Spinal cord (tissue), 10 donors: Measurements from ENCODE around the gene LNX1. TPM values are rescaled to one million over a fixed set of nuclear protein-coding genes. Genes with fewer than 3 reads are reported as not detected.
A peak's percentile ranks its signal among the peaks of the same experiment; 100 is the strongest.

Experiments used
- DNase-seq, 6 donors: peaks; one replicate each; pipeline versions ENCODE4 v3.0.0 to v3.0.0-alpha.2; 2013 to 2015; ENCODE audit warnings: low spot score in 6 of 6, low read depth in 4 of 6
- H3K27ac ChIP-seq: one replicate; pipeline ENCODE4 v1.5.1; 2013; ENCODE audit warnings: low read depth, low read length, control low read depth
- H3K27me3 ChIP-seq: one replicate; pipeline ENCODE4 v1.6.1; 2013; ENCODE audit warnings: low read length; ENCODE audit not compliant: control insufficient read depth, insufficient read depth
- H3K36me3 ChIP-seq: one replicate; pipeline ENCODE4 v1.6.1; 2013; ENCODE audit warnings: low read length; ENCODE audit not compliant: control insufficient read depth, insufficient read depth
- H3K4me1 ChIP-seq: one replicate; pipeline ENCODE4 v1.6.1; 2013; ENCODE audit warnings: low read length; ENCODE audit not compliant: control insufficient read depth, insufficient read depth
- H3K4me3 ChIP-seq: one replicate; pipeline ENCODE4 v1.5.1; 2013; ENCODE audit warnings: low read depth, low read length, control low read depth
- H3K9me3 ChIP-seq: one replicate; pipeline ENCODE4 v1.6.1; 2013; ENCODE audit warnings: low read length; ENCODE audit not compliant: control insufficient read depth, insufficient read depth
- WGBS: methylation state at CpG from one replicate; pipeline ENCODE4 v1.1.5; 2013; ENCODE audit warnings: missing lambda C conversion rate; ENCODE audit not compliant: insufficient coverage; 5-methylcytosine and 5-hydroxymethylcytosine counted together
- polyA plus RNA-seq, 2 donors: library from polyadenylated mRNA; unstranded; fragments of 120-200 nt; gene quantifications; one replicate each; pipeline ENCODE4 v1.2.1, GENCODE V29; 2013; ENCODE audit not compliant: insufficient read length in 2 of 2
- total RNA-seq, 2 donors: library from RNA; depleted of rRNA in 1 of 2; stranded (reverse); fragments of 120-200 nt in 1 of 2; fragments of >200 nt in 1 of 2; gene quantifications; one replicate each; pipeline versions ENCODE4 v1.2.3 to v1.2.4, GENCODE V29; 2013 to 2014
- donor health status: healthy.

Gene LNX1
- total and polyA plus RNA-seq, 4 donors = 7.6 to 13.3 (median 11.0) TPM

DNA sequence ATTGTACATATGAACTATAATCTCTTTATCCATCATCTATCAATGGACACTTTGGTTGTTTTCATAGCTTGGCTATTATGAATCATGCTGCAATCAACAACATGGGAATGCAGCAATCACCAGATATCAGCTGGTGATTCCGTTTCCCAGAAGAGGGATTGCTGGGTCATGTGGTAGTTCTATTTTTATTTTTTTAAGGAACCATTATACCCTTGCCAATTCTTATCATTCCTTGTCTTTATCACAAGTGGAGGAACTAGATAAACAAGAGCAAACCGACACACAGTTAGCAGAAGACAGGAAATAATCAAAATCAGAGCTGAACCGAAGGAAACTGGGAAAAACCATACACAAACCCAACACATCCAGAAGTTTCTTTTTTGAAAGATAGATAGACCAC is 14.5 kb upstream of the LNX1 start:
- no peak overlapping the region for H3K4me3 ChIP-seq
- H3K27ac ChIP-seq = no peak overlapping the region
- no peak for DNase-seq
- H3K36me3 ChIP-seq = no peaks in the 10 kb centered on the region
- no CpG with 5 or more reads among the region's 3 CpGs for WGBS
- H3K9me3 ChIP-seq = no peaks in the 10 kb centered on the region
- peaks cover 6% of the 10 kb centered on the region for H3K4me1 ChIP-seq
- H3K27me3 ChIP-seq = no peaks in the 10 kb centered on the region

DNA sequence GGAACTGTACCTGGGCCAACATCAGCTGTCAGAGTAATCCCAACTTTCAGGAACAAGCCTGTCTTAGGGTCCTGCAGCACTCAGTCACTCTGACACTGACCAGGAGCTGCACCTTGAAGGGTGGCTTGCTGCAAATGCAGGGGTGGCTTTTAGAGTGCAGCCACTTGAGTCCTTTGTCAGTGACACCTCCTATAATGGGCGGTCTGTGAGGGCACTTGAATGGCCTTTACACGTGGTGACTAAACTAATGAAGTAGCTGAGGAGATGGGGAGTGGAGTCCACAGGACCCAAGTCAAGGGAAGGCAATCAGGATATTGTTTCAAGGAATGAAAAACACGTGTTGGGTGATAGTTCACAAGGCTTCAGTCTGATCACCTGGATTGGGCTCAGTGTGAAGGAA is 11.1 kb upstream of the LNX1 start:
- WGBS = 56% methylated on average over 2 of the region's 3 CpGs
- H3K27ac ChIP-seq = no peak overlapping the region
- no peaks in the 10 kb centered on the region for H3K36me3 ChIP-seq
- H3K9me3 ChIP-seq = no peaks in the 10 kb centered on the region
- H3K4me3 ChIP-seq = no peak overlapping the region
- no peaks in the 10 kb centered on the region for H3K27me3 ChIP-seq
- H3K4me1 ChIP-seq = peaks cover 6% of the 10 kb centered on the region
- DNase-seq = no peak

DNA sequence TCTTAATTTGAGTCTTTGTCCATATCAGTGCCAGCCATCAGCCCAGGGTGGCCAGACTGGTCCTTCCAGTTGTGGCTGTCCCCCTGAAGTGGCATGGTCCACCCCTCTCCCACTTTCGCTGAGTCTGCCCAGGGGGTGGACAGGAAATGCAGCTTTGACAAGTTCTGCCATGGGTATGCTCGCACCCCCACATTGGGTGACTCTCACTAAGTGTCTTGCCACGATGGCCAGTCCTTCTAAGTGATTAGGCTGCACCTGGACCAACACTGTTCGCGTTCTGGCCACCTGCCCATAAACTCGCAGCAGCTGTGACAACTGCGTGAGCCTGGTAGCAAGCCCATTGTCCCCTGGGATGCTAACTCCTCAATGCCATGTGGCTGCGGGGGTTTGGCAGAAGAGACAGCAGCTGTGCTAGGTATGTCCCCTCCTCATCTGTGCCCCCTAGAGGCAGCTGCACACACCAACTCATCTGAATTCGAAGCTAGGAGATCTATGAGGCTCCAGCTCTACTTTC is 10.0 kb upstream of the LNX1 start:
- H3K27ac ChIP-seq = no peak overlapping the region
- H3K9me3 ChIP-seq = no peaks in the 10 kb centered on the region
- 59% methylated on average over 9 of the region's 9 CpGs for WGBS
- peak in 1 of 6 donors; percentile 39 for DNase-seq
- H3K4me1 ChIP-seq = peaks cover 6% of the 10 kb centered on the region
- no peaks in the 10 kb centered on the region for H3K36me3 ChIP-seq
- no peaks in the 10 kb centered on the region for H3K27me3 ChIP-seq
- no peak overlapping the region for H3K4me3 ChIP-seq

DNA sequence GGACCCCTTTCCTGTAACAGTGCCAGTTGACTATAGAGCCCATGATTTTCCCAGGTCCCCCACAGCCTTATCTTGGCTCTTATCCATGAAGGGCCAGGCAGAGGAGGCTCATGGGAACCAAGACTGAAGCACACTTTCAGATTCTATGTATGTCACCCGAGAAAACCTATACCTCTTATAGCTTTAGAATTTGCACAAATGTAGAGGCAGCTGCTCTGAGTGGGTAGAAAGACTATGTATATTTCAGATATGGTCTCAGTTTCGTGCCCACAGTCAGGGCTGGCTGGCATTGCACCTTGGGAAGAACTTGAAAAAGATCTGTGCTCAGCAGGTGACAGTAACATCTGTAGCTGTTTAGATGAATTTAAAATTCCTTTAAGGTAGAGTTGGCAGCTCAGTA is 8.3 kb upstream of the LNX1 start:
- WGBS = 100% methylated on average over 1 of the region's 2 CpGs
- Histone ChIP-seq H3K4me3 (no peak overlapping the region), H3K27ac (no peak overlapping the region)

DNA sequence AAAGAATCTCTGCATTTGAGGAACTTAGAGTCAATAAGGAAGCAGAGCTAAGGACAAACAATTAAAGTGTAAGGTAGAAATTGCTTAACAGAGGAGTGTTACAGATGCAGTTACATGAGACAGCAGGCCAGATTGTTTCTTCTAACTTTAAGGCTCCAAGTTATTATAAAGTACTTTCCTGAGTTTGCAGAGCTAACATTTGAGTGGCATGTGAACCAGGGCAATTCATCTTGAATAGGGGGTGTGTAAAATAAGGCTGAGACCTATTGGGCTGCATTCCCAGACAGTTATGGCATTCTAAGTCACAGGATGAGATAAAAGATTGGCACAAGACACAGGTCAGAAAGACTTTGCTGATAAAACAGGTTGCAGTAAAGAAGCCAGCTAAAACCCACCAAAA is 7.6 kb upstream of the LNX1 start:
- no peak for DNase-seq
- Histone ChIP-seq H3K4me1 (peaks cover 6% of the 10 kb centered on the region), H3K36me3 (no peaks in the 10 kb centered on the region), H3K4me3 (no peak overlapping the region), H3K27ac (no peak overlapping the region), H3K27me3 (no peaks in the 10 kb centered on the region), H3K9me3 (no peaks in the 10 kb centered on the region)

More for the DNA sequence above, 8.3 kb upstream of the LNX1 start:
- no peaks in the 10 kb centered on the region for H3K27me3 ChIP-seq
- DNase-seq = no peak
- no peaks in the 10 kb centered on the region for H3K36me3 ChIP-seq
- peaks cover 6% of the 10 kb centered on the region for H3K4me1 ChIP-seq
- H3K9me3 ChIP-seq = no peaks in the 10 kb centered on the region

DNA sequence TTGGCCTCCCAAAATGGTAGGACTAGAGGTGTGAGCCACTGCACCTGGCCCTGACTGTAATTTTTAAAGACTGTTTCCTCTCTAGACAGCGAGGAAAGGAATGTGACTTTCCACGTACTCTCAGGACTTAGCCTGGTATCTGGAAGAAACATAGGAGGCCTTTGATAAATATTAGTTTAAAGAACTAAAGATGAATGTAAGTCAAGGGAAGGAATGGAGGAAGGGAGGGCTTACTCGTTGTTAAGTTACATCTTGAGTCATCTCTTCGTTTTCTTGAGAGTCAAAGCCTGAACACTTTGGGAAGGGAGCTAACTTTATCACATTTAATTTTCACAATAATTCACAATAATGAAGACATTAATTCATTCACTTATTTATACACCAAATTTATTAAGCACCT is 7.2 kb upstream of the LNX1 start:
- no peaks in the 10 kb centered on the region for H3K9me3 ChIP-seq
- H3K4me3 ChIP-seq = no peak overlapping the region
- no CpG with 5 or more reads among the region's 4 CpGs for WGBS
- H3K27ac ChIP-seq = no peak overlapping the region
- H3K27me3 ChIP-seq = no peaks in the 10 kb centered on the region
- H3K4me1 ChIP-seq = peaks cover 6% of the 10 kb centered on the region
- no peak for DNase-seq
- no peaks in the 10 kb centered on the region for H3K36me3 ChIP-seq

DNA sequence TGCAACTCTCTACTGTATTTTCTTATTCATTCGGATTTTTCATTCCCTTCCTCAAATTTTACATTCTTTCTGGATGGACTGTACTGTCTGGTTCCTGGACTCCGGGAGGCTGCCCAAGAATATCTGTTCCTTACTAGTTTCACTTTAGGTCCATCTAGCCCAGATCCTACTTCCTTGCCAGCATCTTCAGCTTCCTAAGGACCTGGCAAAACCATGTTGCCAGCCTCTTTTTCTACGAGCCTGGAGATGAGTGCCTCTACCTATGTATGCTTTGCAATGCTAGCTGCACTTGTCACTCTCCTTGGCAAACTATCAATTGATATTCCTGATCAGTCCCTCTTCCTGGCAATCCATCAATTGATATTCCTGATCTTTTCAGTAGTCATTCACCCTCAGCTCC is 5.6 kb upstream of the LNX1 start:
- Histone ChIP-seq H3K27ac (no peak overlapping the region), H3K36me3 (no peaks in the 10 kb centered on the region), H3K27me3 (no peaks in the 10 kb centered on the region), H3K4me1 (peaks cover 11% of the 10 kb centered on the region), H3K4me3 (no peak overlapping the region), H3K9me3 (no peaks in the 10 kb centered on the region)
- DNase-seq = no peak
- 90% methylated on average over 3 of the region's 3 CpGs for WGBS

DNA sequence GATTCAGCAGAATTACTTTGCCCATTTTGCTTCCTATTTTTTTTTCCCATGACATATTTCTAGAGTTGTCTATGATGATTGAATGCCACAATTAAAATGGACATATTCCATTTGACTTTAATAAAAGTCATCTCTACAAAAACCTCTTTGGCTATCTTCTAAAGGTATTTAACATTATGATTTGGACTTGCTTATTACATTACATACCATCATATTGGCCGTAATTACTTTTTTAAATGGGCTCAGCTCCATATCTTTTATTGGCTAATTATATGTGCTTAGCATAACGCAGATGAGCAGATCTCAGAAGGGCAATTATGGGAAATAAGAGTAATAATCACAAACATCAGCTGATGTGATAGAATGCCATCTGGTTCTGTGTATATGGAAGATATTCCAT is 4.5 kb upstream of the LNX1 start:
- Histone ChIP-seq H3K36me3 (no peaks in the 10 kb centered on the region), H3K4me3 (no peak overlapping the region), H3K4me1 (peaks cover 11% of the 10 kb centered on the region), H3K9me3 (no peaks in the 10 kb centered on the region), H3K27ac (no peak overlapping the region), H3K27me3 (peaks cover 9% of the 10 kb centered on the region)
- DNase-seq = peak in 1 of 6 donors; percentile 78
- no CpG with 5 or more reads among the region's 2 CpGs for WGBS

DNA sequence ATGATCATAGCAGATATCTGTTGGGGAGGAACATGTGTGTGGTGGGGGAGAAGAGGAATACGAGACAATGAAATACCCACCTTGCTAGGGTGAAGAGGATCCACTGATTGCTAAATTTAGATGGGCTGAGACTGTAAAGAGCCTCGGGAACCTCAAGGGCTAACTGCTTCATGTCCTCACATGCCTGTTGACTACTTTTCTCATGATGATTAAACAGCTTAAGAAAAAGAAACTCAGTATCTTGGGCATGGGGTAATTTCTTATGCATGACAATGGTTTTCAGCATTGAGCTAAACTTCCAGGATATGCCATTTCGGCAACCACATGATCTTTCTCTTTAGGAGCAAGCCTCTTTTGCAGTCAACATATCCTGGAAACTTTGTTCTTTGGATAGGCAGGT is 3.9 kb upstream of the LNX1 start:
- no peak for DNase-seq
- Histone ChIP-seq H3K36me3 (no peaks in the 10 kb centered on the region), H3K27me3 (peaks cover 11% of the 10 kb centered on the region), H3K4me3 (no peak overlapping the region), H3K27ac (no peak overlapping the region), H3K4me1 (peaks cover 11% of the 10 kb centered on the region), H3K9me3 (no peaks in the 10 kb centered on the region)
- no CpG with 5 or more reads among the region's 3 CpGs for WGBS

DNA sequence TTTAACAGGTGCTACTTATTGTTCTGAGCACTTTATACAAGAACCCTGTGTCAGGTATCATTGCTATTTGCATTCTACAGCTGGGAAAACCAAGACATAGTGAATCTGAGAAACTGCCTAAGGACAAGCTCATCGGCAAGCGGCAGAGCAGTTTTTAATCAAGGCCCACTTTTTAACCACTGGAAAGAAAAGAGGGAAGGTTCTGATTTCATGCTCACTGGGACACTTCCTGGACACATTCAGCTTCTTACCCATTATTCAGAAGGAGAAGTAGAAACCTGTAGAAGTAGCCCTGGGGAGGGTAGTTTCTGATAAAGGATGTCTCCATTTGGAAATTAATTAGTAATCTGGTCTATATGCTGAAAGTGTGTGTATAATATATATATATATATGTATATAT is 2.5 kb upstream of the LNX1 start:
- peaks cover 11% of the 10 kb centered on the region for H3K27me3 ChIP-seq
- H3K27ac ChIP-seq = no peak overlapping the region
- no peaks in the 10 kb centered on the region for H3K36me3 ChIP-seq
- H3K9me3 ChIP-seq = no peaks in the 10 kb centered on the region
- WGBS = no CpG with 5 or more reads among the region's 2 CpGs
- H3K4me3 ChIP-seq = no peak overlapping the region
- no peak for DNase-seq
- peaks cover 11% of the 10 kb centered on the region for H3K4me1 ChIP-seq
